Measurements from ENCODE around the gene LRCOL1. TPM values are rescaled to one million over a fixed set of nuclear protein-coding genes. Genes with fewer than 3 reads are reported as not detected.

The LRCOL1 gene
- total and polyA plus RNA-seq, 10 of the 15 experiments (the other 5 are each of a cell fraction or from before 2014, with no cell fraction given): not detected

DNA sequence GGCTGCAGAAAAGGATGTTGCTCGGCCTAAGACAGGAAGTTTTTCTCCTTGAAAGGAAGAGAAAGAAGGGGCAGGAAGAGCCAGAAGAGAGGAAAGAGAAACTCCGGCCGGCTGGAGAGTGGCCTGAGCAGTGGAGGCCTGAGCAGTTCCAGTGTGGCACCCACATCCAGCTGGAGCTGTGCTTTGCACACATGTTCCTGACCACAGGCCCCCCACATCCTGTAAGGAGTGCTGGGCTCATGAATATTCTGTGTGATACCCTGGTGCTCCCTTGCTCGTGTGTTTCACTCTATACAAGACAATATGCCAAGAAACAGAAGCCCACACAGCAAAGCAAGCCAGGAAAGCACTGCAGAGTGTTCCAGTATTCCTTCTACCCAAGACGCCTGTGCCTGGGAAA lies 49.7 kb upstream of the LRCOL1 start:
- peaks cover 33 to 51% of the 10 kb centered on the region in 2 experiments; a peak in 3 of 4 replicates for H3K36me3 ChIP-seq (ENCODE audit: control insufficient read depth in 2 of 2, insufficient read depth in 2 of 2, low read length in 1 of 2)
- ChIA-PET RAD21 (ENCODE audit: unreplicated experiment) (no interaction called here), CTCF (no interaction called here)

More for the DNA sequence above, 49.7 kb upstream of the LRCOL1 start:
- Histone ChIP-seq H3K27ac (ENCODE audit: control insufficient read depth, insufficient read depth) (no peak overlapping the region), H3K79me2 (ENCODE audit: control insufficient read depth, insufficient read depth, low read length) (no peaks in the 10 kb centered on the region), H3K9me3 (replicated peaks; ENCODE audit: control insufficient read depth, insufficient read depth, low read length) (no peaks in the 10 kb centered on the region), H3K9ac (ENCODE audit: control insufficient read depth, insufficient read depth, low read length) (no peak overlapping the region), H3K4me1 (ENCODE audit: control insufficient read depth, insufficient read depth, low read length) (no peaks in the 10 kb centered on the region), H3K4me3 (no peak overlapping the region), H2AFZ (ENCODE audit: control insufficient read depth, low read depth, low read length) (no peak overlapping the region), H4K20me1 (ENCODE audit: control insufficient read depth, insufficient read depth) (no peaks in the 10 kb centered on the region), H3K27me3 (replicated peaks in 1 of 2; ENCODE audit: control insufficient read depth in 2 of 2, insufficient read depth in 2 of 2, low read length in 1 of 2) (no peaks in the 10 kb centered on the region), H3K4me2 (ENCODE audit: control insufficient read depth, insufficient read depth) (no peak overlapping the region)
- no peak for ATAC-seq
- POLR2A ChIA-PET: no interaction called here
- BruUV-seq (replicated peaks): no TSS peak
- intact Hi-C loops (cut with micrococcal nuclease; ENCODE audit: unreplicated experiment): no loop called here
- TF ChIP-seq SIN3A (IDR thresholded peaks at IDR 0.05; ENCODE audit: low read depth, low read length): no peak
- TF ChIP-seq PML (IDR thresholded peaks at IDR 0.05; ENCODE audit: low read length): no peak
- TF ChIP-seq, protein P1, sequence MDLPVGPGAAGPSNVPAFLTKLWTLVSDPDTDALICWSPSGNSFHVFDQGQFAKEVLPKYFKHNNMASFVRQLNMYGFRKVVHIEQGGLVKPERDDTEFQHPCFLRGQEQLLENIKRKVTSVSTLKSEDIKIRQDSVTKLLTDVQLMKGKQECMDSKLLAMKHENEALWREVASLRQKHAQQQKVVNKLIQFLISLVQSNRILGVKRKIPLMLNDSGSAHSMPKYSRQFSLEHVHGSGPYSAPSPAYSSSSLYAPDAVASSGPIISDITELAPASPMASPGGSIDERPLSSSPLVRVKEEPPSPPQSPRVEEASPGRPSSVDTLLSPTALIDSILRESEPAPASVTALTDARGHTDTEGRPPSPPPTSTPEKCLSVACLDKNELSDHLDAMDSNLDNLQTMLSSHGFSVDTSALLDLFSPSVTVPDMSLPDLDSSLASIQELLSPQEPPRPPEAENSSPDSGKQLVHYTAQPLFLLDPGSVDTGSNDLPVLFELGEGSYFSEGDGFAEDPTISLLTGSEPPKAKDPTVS (IDR thresholded peaks at IDR 0.05; ENCODE audit: low read depth, low read length): no peak
- TF ChIP-seq MEF2B (IDR thresholded peaks at IDR 0.05; ENCODE audit: partially characterized antibody, poor library complexity, severe bottlenecking): no peak
- no peak for TF ChIP-seq MTA3 (IDR thresholded peaks at IDR 0.05; ENCODE audit: borderline replicate concordance, low read length)
- TF ChIP-seq MTA2 (IDR thresholded peaks at IDR 0.05; ENCODE audit: low read depth): no peak
- no peak for TF ChIP-seq HDAC6 (IDR thresholded peaks at IDR 0.05; ENCODE audit: unreplicated experiment)
- TF ChIP-seq, protein P2, sequence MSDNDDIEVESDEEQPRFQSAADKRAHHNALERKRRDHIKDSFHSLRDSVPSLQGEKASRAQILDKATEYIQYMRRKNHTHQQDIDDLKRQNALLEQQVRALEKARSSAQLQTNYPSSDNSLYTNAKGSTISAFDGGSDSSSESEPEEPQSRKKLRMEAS (IDR thresholded peaks at IDR 0.05; ENCODE audit: low read depth, low read length): no peak
- TF ChIP-seq TCF3 (IDR thresholded peaks at IDR 0.05; ENCODE audit: borderline replicate concordance, insufficient read depth, low read depth, low read length): no peak
- no peak for TF ChIP-seq RAD51 (IDR thresholded peaks at IDR 0.05)
- TF ChIP-seq HCFC1 (IDR thresholded peaks at IDR 0.05; ENCODE audit: low read length): no peak
- TF ChIP-seq, protein P3, sequence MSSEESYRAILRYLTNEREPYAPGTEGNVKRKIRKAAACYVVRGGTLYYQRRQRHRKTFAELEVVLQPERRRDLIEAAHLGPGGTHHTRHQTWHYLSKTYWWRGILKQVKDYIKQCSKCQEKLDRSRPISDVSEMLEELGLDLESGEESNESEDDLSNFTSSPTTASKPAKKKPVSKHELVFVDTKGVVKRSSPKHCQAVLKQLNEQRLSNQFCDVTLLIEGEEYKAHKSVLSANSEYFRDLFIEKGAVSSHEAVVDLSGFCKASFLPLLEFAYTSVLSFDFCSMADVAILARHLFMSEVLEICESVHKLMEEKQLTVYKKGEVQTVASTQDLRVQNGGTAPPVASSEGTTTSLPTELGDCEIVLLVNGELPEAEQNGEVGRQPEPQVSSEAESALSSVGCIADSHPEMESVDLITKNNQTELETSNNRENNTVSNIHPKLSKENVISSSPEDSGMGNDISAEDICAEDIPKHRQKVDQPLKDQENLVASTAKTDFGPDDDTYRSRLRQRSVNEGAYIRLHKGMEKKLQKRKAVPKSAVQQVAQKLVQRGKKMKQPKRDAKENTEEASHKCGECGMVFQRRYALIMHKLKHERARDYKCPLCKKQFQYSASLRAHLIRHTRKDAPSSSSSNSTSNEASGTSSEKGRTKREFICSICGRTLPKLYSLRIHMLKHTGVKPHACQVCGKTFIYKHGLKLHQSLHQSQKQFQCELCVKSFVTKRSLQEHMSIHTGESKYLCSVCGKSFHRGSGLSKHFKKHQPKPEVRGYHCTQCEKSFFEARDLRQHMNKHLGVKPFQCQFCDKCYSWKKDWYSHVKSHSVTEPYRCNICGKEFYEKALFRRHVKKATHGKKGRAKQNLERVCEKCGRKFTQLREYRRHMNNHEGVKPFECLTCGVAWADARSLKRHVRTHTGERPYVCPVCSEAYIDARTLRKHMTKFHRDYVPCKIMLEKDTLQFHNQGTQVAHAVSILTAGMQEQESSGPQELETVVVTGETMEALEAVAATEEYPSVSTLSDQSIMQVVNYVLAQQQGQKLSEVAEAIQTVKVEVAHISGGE (CRISPR knock-in tag; IDR thresholded peaks at IDR 0.05): no peak
- TF ChIP-seq, protein P4, sequence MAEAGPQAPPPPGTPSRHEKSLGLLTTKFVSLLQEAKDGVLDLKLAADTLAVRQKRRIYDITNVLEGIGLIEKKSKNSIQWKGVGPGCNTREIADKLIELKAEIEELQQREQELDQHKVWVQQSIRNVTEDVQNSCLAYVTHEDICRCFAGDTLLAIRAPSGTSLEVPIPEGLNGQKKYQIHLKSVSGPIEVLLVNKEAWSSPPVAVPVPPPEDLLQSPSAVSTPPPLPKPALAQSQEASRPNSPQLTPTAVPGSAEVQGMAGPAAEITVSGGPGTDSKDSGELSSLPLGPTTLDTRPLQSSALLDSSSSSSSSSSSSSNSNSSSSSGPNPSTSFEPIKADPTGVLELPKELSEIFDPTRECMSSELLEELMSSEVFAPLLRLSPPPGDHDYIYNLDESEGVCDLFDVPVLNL (IDR thresholded peaks at IDR 0.05; ENCODE audit: low read depth, low read length): no peak
- no peak for TF ChIP-seq ASH2L (IDR thresholded peaks at IDR 0.05; ENCODE audit: borderline replicate concordance, low read depth)
- TF ChIP-seq BCL11A (IDR thresholded peaks at IDR 0.05; ENCODE audit: low read depth, low read length): no peak
- no peak for TF ChIP-seq STAT1 (conservative IDR thresholded peaks at IDR 0.05)
- no peak for TF ChIP-seq MYC (IDR thresholded peaks at IDR 0.05; ENCODE audit: insufficient read depth, insufficient read length, insufficient replicate concordance, low read length, severe bottlenecking)
- TF ChIP-seq NBN (IDR thresholded peaks at IDR 0.05): no peak
- TF ChIP-seq, protein P5, sequence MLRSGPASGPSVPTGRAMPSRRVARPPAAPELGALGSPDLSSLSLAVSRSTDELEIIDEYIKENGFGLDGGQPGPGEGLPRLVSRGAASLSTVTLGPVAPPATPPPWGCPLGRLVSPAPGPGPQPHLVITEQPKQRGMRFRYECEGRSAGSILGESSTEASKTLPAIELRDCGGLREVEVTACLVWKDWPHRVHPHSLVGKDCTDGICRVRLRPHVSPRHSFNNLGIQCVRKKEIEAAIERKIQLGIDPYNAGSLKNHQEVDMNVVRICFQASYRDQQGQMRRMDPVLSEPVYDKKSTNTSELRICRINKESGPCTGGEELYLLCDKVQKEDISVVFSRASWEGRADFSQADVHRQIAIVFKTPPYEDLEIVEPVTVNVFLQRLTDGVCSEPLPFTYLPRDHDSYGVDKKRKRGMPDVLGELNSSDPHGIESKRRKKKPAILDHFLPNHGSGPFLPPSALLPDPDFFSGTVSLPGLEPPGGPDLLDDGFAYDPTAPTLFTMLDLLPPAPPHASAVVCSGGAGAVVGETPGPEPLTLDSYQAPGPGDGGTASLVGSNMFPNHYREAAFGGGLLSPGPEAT (IDR thresholded peaks at IDR 0.05; ENCODE audit: low read depth): no peak
- no peak for DNase-seq (ENCODE audit: low read depth, low spot score)
- no peak for FAIRE-seq
- WGBS (ENCODE audit: insufficient coverage, insufficient replicate concordance, low lambda C conversion rate, missing lambda C conversion rate): 78% methylated on average over 5 of the region's 5 CpGs
- SMC1A ChIA-PET (ENCODE audit: uncharacterized antibody, unreplicated experiment): no interaction called here
- in situ Hi-C loops (cut with MboI): no loop called here
